Activated naive CD4-positive, alpha-beta T cell treated with anti-CD3 and anti-CD28 coated beads, Interleukin-2, amount 50 U/mL, for 72 hours (primary cell): ENCODE results near the gene CAMK1D. TPM values are rescaled to one million over a fixed set of nuclear protein-coding genes. Genes with fewer than 3 reads are reported as not detected.
"Not testable (repeated sequence)": the region's sequence is repeated elsewhere in the genome, so short reads cannot be mapped to it uniquely, and the experiment has no call there.

ENCODE experiments used
- ATAC-seq, 2 donors: fragments of 150-1000 bp; cut with Tn5 transposase; 2 replicates each; pipeline ENCODE4 v1.10.0; 2021; ENCODE audit warnings: mild to moderate bottlenecking in 2 of 2, moderate library complexity in 2 of 2
- DNase-seq, 2 donors: peaks; one replicate each; pipeline ENCODE4 v3.0.0; 2021 to 2022; ENCODE audit warnings: low spot score in 2 of 2
- H3K27ac Mint-ChIP-seq, 2 donors: one replicate each; pipeline ENCODE4 v1.8.0; 2022; ENCODE audit warnings: mild to moderate bottlenecking in 2 of 2, mixed read lengths in 2 of 2
- H3K36me3 Mint-ChIP-seq, 2 donors: one replicate each; pipeline ENCODE4 v1.8.0; 2022; ENCODE audit warnings: mixed read lengths in 2 of 2
- H3K9me3 Mint-ChIP-seq, 2 donors: one replicate each; pipeline ENCODE4 v1.8.0; 2022; ENCODE audit warnings: mixed read lengths in 2 of 2
- total RNA-seq, 2 donors: library from RNA; stranded (reverse); gene quantifications; one replicate each; pipeline ENCODE4 v1.2.3, GENCODE V29; 2022

The CAMK1D gene
- total RNA-seq, 2 donors from 2014 or later: 1.1 to 13.0 TPM

DNA sequence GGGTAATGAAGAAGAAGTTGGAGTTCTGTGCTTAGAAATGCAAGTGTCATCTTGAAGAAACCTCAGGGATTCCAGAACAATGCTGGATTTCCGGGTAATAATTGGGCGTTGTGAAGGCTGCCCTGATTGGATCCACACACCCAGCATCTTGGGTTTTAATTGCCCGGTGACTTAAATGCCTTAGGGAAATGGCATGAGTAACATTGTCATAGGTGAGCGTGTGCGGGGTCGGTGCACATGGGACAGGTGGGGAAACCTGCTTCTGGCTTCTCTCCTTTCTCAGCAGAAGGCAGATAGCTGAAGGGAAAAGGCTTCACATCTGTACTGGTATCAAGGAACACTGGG lies 15.2 kb upstream of the CAMK1D start:
- Mint-ChIP-seq H3K9me3 (no peaks in the 10 kb centered on the region), H3K27ac (peak overlapping the region; percentile 26 to 69), H3K36me3 (no peaks in the 10 kb centered on the region)
- ATAC-seq: no peak
- no peak for DNase-seq

- ATAC-seq, H3K27ac Mint-ChIP-seq, H3K36me3 Mint-ChIP-seq, DNase-seq, H3K9me3 Mint-ChIP-seq: not testable (repeated sequence)
Observed at GRCh38 chr10:12335169-12335568, 14.2 kb upstream of the CAMK1D start.

DNA sequence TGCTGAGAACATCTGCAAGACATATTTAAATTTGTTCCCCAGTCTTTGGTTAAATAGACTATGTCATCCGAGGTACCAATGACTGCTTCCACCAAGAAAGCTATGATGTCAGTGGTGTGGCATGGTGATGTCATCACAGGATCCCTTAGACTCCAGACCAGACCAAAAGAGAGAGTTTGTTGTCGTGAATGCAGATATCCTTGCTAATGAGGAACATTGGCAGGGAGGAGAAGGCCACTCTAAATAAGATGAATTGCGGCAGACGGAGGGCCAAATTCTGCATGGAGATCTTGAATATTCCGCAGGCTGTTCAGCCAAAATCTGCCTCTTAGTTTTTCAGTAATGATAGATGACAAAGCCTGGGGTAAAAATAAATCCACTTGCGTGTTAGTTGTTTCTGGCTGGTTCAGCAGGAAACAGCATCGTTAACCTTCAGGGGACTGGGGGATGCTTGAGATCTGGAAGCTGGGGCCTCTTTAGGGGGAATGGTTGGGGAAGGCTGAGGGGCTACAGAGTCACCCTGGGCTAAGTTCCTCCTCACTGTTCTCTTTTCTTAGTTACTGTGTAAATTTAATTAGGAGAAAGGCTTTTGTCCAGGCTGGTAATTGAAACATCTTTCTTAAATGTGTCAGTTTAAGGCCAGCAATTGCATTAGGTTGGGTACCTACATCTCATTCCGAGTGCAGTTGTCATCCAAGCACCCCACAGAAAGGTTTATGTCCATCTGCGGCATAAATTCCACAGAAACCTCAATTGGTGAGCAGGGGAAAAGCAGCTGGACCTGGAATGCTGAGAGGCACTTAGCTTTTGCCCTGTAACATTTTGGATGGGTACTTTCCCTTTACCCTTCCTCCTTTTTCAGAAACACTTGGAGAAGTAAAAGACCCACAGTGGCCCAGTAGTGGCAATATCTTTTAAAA lies 11.6 kb upstream of the CAMK1D start:
- Mint-ChIP-seq H3K36me3 (no peaks in the 10 kb centered on the region), H3K9me3 (no peaks in the 10 kb centered on the region), H3K27ac (no peak overlapping the region)
- DNase-seq (no peak), ATAC-seq (no peak)

GRCh38 chr10:12338981-12339380 lies 10.4 kb upstream of the CAMK1D start:
- no peak overlapping the region for H3K27ac Mint-ChIP-seq
- no peaks in the 10 kb centered on the region for H3K36me3 Mint-ChIP-seq
- no peak for ATAC-seq
- no peaks in the 10 kb centered on the region for H3K9me3 Mint-ChIP-seq
- no peak for DNase-seq

GRCh38 chr10:12340371-12340770 lies 9.0 kb upstream of the CAMK1D start:
- Mint-ChIP-seq H3K9me3 (no peaks in the 10 kb centered on the region), H3K36me3 (no peaks in the 10 kb centered on the region), H3K27ac (no peak overlapping the region)
- no peak for DNase-seq
- ATAC-seq: no peak

DNA sequence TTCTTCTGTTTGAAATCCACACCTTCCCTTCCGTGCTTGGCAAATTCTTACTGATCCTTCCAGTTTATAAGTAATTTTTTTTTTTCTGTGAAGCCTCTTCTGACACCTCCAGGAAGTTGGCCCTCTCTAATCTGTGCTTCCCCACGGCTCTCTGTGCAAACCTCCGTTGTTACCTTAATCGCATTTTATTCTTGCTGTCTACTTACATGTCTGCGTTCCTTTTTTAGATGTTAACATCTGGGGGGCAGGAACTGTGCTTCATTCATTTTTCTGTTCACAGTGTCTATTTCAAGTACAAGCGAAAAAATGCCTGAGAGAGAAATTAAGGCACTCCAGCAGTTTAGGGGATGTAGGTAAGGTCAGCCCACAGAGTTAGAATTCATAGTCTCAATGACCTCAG lies 8.4 kb upstream of the CAMK1D start:
- no peak for DNase-seq
- Mint-ChIP-seq H3K36me3 (no peaks in the 10 kb centered on the region), H3K27ac (no peak overlapping the region), H3K9me3 (no peaks in the 10 kb centered on the region)
- no peak for ATAC-seq

- no peaks in the 10 kb centered on the region for H3K36me3 Mint-ChIP-seq
- DNase-seq (no peak), ATAC-seq (no peak)
- H3K9me3 Mint-ChIP-seq: no peaks in the 10 kb centered on the region
- no peak overlapping the region for H3K27ac Mint-ChIP-seq
Observed at GRCh38 chr10:12341526-12341925, 7.8 kb upstream of the CAMK1D start.

DNA sequence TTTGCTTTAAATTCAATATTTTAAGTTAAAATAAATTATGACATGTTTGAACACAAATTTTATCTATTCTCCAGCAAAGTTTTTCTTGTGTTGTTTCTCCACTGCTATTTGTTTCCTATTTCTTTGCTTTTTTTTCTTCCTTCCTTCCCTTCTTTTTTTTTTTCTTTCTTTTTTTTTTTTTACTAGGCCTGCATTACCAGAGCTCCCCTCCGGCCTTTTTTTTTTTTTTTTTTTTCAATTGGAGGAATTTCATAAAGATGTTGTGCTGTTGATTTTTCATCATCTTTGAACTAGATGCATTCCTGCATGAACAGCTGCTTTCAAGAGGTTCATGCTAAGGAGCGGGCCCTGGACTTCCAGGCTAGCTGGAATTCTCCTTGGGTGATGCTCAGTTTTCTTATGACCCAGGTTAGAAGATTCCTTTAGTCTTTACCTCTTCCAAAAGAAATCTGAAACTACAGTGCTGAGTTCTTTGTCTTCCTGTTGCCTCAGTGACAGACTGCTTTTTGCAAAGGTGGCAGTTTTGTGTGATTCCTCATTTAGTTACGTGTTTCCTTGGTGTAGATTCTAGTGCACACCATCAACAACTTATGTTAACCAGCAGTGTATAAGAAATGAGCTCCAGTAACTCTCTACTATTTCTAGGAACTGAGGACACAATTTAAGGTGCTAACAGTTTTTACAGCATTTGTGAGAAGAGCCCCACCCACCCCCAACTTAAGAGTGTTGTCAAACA lies 4.8 kb upstream of the CAMK1D start:
- Mint-ChIP-seq H3K9me3 (no peaks in the 10 kb centered on the region), H3K36me3 (no peaks in the 10 kb centered on the region), H3K27ac (no peak overlapping the region)
- DNase-seq (no peak), ATAC-seq (no peak)

GRCh38 chr10:12346707-12347106 lies 2.6 kb upstream of the CAMK1D start:
- Mint-ChIP-seq H3K9me3 (no peaks in the 10 kb centered on the region), H3K36me3 (peaks cover 9 to 10% of the 10 kb centered on the region in 2 donors), H3K27ac (no peak overlapping the region)
- ATAC-seq (no peak), DNase-seq (no peak)

GRCh38 chr10:12348294-12348869 lies 965 bp upstream of the CAMK1D start:
- DNase-seq (no peak), ATAC-seq (no peak)
- H3K27ac Mint-ChIP-seq: peak overlapping the region; percentile 55 to 94
- peaks cover 9 to 10% of the 10 kb centered on the region in 2 donors for H3K36me3 Mint-ChIP-seq
- H3K9me3 Mint-ChIP-seq: no peaks in the 10 kb centered on the region

DNA sequence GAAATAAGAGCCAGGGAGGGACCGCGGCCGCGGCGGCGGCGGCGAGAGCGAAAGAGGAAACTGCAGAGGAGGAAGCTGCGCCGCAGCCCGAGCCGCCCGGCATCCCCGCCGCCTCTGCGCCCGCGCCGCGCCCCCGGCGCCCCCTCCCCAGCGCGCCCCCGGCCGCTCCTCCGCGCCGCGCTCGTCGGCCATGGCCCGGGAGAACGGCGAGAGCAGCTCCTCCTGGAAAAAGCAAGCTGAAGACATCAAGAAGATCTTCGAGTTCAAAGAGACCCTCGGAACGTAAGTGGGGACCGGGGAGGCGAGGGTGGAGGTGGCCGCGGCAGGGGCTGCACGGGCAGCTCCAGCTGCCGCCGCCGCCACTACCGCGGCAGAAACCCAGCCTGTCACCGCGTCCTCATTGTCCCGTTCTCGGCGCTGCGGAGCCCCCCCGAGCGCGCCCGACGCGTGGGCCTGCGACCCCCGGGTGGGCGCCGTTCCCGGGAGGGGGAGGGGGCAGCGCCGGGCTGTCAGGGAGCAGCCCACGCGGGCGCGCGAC lies 351 bp downstream of the CAMK1D start:
- no peaks in the 10 kb centered on the region for H3K9me3 Mint-ChIP-seq
- peak; percentile 0 to 71 for ATAC-seq
- peak in 1 of 2 donors; percentile 27 for DNase-seq
- H3K36me3 Mint-ChIP-seq: peaks cover 10 to 14% of the 10 kb centered on the region in 2 donors
- H3K27ac Mint-ChIP-seq: peak overlapping the region; percentile 85 to 98

DNA sequence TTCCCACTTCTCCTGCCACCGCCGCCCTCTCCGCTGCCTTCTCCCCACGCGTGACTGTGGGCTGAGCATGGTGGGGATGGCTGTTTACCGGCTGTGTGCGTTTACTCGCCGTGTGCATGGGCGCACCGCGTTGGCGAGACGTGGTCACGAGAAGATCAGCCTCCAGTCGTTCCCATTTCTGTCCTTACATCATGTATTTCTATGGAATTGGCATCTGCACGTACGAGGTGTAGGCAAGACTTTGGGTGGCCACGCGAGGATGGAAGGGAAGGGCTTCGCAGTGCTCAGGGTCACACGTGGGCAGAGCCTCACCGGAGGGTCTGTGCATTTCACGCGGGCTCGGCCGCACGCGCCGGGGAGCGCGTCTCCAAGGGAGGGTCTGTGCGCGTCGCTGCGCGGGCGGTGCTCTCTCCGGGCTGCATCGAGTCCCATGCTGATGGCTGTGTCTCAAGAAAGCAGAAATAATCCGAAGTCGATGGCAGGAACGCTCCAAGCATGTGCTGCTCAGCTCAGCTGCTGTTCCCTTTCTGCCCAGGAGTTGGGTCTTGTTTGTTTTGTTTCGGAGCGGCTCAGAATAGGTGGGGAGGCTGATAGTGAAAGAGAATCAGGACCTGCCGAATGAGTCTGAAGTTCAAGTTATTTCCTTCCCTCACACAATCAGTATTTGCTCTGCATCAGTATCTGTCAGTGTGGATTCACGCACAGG lies 973 bp downstream of the CAMK1D start:
- peak in 1 of 2 donors; percentile 44 for DNase-seq
- H3K9me3 Mint-ChIP-seq: no peaks in the 10 kb centered on the region
- H3K27ac Mint-ChIP-seq: peak overlapping the region; percentile 79 to 95
- peak in 1 of 2 donors; percentile 53 for ATAC-seq
- H3K36me3 Mint-ChIP-seq: peaks cover 10 to 14% of the 10 kb centered on the region in 2 donors

- no peaks in the 10 kb centered on the region for H3K9me3 Mint-ChIP-seq
- peaks cover 10 to 14% of the 10 kb centered on the region in 2 donors for H3K36me3 Mint-ChIP-seq
- no peak for DNase-seq
- H3K27ac Mint-ChIP-seq: peak overlapping the region in 1 of 2 donors; percentile 95
- no peak for ATAC-seq
Observed at GRCh38 chr10:12350925-12351324, 1.6 kb downstream of the CAMK1D start.

- Mint-ChIP-seq H3K9me3 (no peaks in the 10 kb centered on the region), H3K27ac (no peak overlapping the region), H3K36me3 (peaks cover 10 to 14% of the 10 kb centered on the region in 2 donors)
- DNase-seq (no peak), ATAC-seq (no peak)
Observed at GRCh38 chr10:12351447-12351846, 2.1 kb downstream of the CAMK1D start.

GRCh38 chr10:12351889-12352288 lies 2.5 kb downstream of the CAMK1D start:
- ATAC-seq (no peak), DNase-seq (no peak)
- H3K36me3 Mint-ChIP-seq: peaks cover 10 to 14% of the 10 kb centered on the region in 2 donors
- H3K27ac Mint-ChIP-seq: no peak overlapping the region
- H3K9me3 Mint-ChIP-seq: no peaks in the 10 kb centered on the region

DNA sequence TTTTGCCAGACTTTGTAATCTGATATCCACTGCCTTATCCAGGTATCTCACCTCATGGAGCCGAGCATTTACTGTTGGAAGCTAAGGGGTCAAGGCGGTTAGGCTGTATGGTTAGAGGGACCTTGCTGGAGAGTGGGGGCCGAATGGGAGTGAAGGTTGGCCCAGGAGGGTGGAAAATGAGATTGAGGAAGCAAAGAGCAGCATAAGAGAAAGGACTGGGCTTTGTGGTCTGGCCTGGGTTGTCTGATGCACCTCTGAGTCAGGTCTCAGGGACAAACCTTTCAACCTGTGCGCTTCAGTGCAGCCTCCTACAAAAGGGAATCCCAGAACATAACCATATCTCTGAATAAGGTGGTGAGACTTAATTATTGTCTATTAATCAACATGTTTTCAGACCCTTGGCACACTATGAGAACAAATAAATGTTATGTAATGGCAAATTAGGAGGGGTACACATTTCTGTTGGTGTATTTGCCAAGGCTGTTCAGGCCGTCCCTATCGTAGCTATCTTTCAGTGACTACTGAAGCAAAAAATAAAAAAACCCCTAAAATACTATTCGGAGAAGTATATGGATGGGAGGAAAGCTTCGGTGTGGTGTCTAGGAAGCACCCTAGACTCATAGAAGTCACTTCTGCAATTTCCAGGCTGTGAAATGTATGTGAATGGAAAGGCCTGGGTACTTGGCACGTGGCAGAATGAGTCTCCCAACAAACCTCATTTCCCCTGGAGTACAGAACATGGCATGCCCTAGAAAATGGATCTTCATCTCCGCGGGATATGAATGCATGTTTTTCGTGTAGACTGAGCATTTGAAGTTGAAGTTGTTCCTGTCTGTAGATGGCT lies 4.3 kb downstream of the CAMK1D start:
- Mint-ChIP-seq H3K27ac (no peak overlapping the region), H3K9me3 (no peaks in the 10 kb centered on the region), H3K36me3 (peaks cover 10 to 14% of the 10 kb centered on the region in 2 donors)
- ATAC-seq (peak in 1 of 2 donors; percentile 11), DNase-seq (no peak)
